ENCODE results near the gene PEX14. TPM values are rescaled to one million over a fixed set of nuclear protein-coding genes. Genes with fewer than 3 reads are reported as not detected.

PEX14 gene
- total RNA-seq, 1 donor = 17.3 TPM

DNA sequence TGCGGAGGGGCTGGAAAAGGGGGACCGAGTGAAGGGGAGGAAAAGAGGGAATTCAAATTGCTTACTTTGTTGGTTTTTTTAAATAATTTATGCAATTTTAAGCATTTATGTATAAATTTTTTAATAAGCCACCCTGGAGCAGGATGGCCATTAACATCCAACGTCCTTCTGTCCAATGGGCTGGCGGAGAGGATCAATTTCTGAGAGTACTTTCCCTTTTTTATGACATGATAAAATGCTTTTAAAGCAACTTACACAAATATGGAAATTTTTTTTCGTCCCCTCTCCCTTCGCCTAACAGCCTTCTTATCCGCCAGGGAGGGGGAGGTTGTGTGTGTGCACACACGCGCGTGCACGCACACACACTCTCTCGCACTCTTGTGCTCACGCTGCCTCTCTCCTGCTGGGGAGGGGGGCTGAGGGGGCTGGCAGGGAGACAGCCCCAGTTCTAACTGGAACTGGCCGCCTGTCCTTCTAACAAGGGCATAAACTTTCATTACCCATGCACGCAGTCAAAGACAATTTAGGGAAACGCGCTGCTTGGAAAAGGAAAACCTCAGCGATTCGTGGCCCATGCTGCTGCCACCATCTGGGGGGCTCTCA lies 198.5 kb downstream of the PEX14 start:
- TF ChIP-seq, protein P1, sequence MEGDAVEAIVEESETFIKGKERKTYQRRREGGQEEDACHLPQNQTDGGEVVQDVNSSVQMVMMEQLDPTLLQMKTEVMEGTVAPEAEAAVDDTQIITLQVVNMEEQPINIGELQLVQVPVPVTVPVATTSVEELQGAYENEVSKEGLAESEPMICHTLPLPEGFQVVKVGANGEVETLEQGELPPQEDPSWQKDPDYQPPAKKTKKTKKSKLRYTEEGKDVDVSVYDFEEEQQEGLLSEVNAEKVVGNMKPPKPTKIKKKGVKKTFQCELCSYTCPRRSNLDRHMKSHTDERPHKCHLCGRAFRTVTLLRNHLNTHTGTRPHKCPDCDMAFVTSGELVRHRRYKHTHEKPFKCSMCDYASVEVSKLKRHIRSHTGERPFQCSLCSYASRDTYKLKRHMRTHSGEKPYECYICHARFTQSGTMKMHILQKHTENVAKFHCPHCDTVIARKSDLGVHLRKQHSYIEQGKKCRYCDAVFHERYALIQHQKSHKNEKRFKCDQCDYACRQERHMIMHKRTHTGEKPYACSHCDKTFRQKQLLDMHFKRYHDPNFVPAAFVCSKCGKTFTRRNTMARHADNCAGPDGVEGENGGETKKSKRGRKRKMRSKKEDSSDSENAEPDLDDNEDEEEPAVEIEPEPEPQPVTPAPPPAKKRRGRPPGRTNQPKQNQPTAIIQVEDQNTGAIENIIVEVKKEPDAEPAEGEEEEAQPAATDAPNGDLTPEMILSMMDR (IDR thresholded peaks at IDR 0.05; ENCODE audit: insufficient read depth, low read depth, low read length) = no peak
- DNase-seq (ENCODE audit: low read depth) = no peak
- H3K4me3 ChIP-seq (ENCODE audit: low read depth, low read length) = no peak overlapping the region

DNA sequence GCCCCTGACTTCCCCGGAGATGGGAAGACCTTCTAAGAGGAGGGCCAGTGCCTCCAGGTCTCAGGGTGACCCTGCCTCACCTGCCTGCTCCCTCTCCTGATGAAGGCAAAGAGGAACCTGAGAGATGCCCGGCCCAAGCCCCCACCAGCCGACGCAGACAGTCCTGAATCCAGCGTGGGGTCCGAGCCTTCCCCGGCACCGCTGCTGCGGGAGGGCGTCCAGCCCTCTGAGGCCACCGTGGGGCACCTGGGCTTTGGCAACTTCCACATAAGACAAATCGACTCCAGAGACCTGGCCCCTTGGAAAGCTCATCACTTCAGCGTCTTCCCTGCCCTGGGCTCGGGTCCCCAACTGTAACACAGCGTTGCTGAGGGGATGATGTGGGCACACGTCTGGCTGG lies 199.5 kb downstream of the PEX14 start:
- TF ChIP-seq, protein P1 (IDR thresholded peaks at IDR 0.05; ENCODE audit: insufficient read depth, low read depth, low read length) = no peak
- no peak for DNase-seq (ENCODE audit: low read depth)
- H3K4me3 ChIP-seq (ENCODE audit: low read depth, low read length) = no peak overlapping the region

DNA sequence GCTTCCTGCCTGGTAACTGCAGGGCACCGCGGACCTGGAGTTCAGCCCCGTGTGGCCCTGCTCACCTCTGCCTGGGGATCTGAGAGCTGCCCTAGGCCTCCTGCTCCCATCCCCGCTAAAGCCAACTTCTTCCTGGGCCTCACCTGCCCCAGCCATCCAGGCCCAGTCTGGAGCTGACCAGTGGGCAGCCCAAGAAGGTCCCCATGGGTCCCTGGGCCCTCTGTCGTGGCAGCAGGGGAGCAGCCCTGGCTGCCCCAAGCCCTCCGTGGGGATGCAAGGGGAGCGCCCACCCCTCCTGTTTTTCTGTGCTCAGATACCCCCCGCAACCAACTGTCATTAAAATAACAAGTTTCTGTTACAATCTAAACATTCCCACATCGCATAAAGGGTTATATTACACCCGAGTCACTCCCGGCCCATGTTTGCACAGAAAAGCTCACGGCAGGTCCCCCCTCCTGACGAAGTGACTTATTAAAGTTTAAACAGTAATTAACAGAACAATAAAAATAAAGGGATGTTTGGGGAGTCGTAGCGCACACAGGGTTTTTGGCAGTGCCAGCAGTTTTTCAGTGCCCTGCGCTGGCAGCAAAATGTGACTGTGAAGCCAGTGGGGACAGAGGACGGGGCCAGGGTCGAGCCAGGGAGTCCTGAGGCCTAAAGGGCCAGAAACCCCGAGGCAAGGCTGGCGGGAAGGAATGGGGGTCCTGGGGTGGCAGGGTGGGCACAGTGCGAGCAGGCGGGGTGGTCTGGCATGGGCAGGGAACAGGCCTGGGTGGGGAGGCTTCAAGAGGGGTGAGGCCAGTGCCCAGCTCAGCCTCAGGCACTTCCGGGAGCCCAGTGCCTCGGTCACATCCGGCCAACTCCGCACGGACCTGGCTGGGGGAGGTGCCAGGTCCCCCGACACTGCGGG lies 200.2 kb downstream of the PEX14 start:
- H3K4me3 ChIP-seq (ENCODE audit: low read depth, low read length) = no peak overlapping the region
- TF ChIP-seq, protein P1 (IDR thresholded peaks at IDR 0.05; ENCODE audit: insufficient read depth, low read depth, low read length) = no peak
- no peak for DNase-seq (ENCODE audit: low read depth)

GRCh38 chr1:10675813-10676212 lies 201.1 kb downstream of the PEX14 start:
- no peak overlapping the region for H3K4me3 ChIP-seq (ENCODE audit: low read depth, low read length)
- TF ChIP-seq, protein P1 (IDR thresholded peaks at IDR 0.05; ENCODE audit: insufficient read depth, low read depth, low read length) = no peak
- no peak for DNase-seq (ENCODE audit: low read depth)

- H3K4me3 ChIP-seq (ENCODE audit: low read depth, low read length) = no peak overlapping the region
- TF ChIP-seq, protein P1 (IDR thresholded peaks at IDR 0.05; ENCODE audit: insufficient read depth, low read depth, low read length) = no peak
- DNase-seq (ENCODE audit: low read depth) = no peak
Measured at GRCh38 chr1:10676963-10677362, 202.2 kb downstream of the PEX14 start.

DNA sequence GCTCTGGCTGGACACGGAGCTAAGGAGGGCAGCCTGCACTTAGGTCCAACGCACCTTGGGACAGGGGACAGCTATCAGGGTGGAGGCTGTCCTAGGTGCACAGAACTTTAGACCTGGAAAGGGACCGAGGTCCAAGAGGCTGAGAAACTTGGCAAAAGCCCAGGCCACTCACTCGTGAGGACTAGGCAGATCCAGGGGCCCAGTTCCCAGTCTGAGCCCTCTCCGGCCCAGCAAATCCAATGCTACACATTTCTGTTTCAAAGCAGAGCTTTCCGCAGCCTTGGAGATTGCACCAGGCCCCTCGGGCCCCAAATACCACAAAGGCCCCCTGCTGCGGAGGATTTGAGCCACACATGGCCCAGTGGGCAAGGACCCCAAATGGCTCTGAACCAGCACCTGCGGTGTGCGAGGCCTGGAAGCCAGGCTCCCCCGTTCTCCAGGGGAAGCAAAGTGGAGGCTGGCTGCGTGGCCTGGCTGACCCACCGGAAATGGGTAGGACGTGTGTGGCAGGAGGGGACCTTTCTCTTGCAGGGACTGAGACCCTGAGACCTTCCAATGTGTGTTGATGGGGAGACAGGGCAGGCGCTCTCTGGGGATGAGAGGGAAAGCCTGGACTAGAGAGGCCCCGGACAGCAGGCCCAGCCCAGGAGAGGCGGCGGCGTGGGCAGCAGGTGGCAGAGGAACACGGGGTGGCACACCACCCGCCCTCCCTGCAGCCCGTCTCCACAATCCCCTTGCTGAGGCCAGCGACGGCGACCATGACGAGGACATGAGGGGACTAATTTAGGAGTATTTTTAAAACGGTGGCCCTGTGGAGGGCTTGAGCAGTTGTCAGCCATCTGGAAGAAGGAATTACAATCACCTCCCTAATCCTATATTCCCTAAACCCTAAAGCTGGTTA lies 203.0 kb downstream of the PEX14 start:
- no peak for DNase-seq (ENCODE audit: low read depth)
- TF ChIP-seq, protein P1 (IDR thresholded peaks at IDR 0.05; ENCODE audit: insufficient read depth, low read depth, low read length) = no peak
- H3K4me3 ChIP-seq (ENCODE audit: low read depth, low read length) = no peak overlapping the region

All from fibroblast of villous mesenchyme (primary cell).